Prostate gland (tissue), 2 donors: ENCODE data around the gene IL19.

Experiments used
- POLR2A ChIP-seq: fragments of 450-650 bp; IDR thresholded peaks from one replicate; pipeline ENCODE4 v1.6.1; 2016; ENCODE audit warnings: antibody characterized with exemption, mild to moderate bottlenecking
- POLR2AphosphoS5 ChIP-seq: sonication (generic); formaldehyde crosslinking; IDR thresholded peaks from one replicate; pipeline ENCODE4 v1.6.1; 2017; ENCODE audit warnings: antibody characterized with exemption
- TF ChIP-seq, protein P1 (sequence below), 4 experiments: fragments of 200-600 bp in 2 of 4; fragments of 450-650 bp in 2 of 4; sonication (generic) in 2 of 4; IDR thresholded peaks; 1 replicate in 3 of 4; 2 replicates in 1 of 4; pipeline ENCODE4 v1.5.1; 2016 to 2019; ENCODE audit warnings: antibody characterized with exemption in 4 of 4, mild to moderate bottlenecking in 2 of 4, moderate library complexity in 2 of 4

DNA sequence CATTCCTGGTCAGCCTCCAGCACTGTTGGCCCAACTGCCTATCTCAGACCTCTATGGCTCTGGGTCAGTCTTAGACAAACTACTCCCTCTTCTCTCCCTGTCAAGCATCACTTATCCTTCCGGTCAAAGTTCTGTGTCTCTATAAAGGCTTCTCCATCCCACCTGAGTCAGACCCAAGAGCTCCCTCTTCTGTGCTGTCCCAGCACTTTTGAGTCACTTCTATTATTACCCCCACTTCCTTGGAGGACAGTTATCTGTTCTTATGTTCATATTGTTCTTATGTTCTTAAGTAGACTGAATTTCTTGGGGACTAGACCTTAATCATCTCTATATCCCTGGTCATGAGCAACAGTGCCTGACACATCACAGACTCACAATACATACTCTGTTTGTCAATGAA is 30.9 kb downstream of the IL19 start:
- TF ChIP-seq, protein P1, sequence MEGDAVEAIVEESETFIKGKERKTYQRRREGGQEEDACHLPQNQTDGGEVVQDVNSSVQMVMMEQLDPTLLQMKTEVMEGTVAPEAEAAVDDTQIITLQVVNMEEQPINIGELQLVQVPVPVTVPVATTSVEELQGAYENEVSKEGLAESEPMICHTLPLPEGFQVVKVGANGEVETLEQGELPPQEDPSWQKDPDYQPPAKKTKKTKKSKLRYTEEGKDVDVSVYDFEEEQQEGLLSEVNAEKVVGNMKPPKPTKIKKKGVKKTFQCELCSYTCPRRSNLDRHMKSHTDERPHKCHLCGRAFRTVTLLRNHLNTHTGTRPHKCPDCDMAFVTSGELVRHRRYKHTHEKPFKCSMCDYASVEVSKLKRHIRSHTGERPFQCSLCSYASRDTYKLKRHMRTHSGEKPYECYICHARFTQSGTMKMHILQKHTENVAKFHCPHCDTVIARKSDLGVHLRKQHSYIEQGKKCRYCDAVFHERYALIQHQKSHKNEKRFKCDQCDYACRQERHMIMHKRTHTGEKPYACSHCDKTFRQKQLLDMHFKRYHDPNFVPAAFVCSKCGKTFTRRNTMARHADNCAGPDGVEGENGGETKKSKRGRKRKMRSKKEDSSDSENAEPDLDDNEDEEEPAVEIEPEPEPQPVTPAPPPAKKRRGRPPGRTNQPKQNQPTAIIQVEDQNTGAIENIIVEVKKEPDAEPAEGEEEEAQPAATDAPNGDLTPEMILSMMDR (IDR thresholded peaks at IDR 0.05), result no peak
- TF ChIP-seq POLR2A (no peak), POLR2AphosphoS5 (no peak)
